ENCODE measurements around the gene NRN1. TPM values are rescaled to one million over a fixed set of nuclear protein-coding genes. Genes with fewer than 3 reads are reported as not detected.

NRN1 gene
- total RNA-seq, 4 donors from 2014 or later, result 3.9 to 19.5 (median 12.0) TPM

DNA sequence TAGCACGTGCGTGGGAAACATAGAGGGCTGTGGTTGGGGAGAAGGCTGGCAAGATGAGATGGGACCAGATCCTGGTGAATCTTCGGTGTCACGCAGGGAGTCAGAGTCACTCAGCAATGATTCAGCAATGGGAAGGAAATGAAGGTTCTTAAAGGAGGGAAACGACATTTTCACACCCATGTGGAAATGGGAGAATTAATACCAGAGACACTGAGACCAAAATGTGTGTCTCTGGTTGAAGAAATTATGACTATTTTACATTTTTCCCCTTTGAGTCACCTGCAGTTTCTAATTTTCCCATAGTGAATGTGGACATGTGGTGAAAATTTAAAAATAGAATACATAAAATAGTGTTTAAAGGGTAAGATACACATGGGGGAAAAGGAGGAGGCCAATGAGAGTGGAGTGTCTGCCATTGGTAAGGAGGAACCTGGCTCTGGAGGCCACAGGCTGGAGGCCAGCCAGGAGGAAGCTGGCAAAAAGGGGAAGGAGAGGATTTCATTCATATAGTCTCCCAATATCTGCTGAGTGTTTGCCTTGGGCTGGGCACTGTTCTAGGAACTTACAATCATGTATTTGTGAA lies 17.5 kb downstream of the NRN1 start:
- no peak overlapping the region for H3K4me3 ChIP-seq (ENCODE audit: low read depth, poor library complexity, severe bottlenecking)
- DNase-seq (ENCODE audit: low spot score in 2 of 2), result peak in 1 of 2 donors; percentile 81
- intact Hi-C loops (cut with DNase I; ENCODE audit: low total_unique reads), result no loop called here
- TF ChIP-seq POLR2A (IDR thresholded peaks at IDR 0.05), result no peak
- TF ChIP-seq, protein P1, sequence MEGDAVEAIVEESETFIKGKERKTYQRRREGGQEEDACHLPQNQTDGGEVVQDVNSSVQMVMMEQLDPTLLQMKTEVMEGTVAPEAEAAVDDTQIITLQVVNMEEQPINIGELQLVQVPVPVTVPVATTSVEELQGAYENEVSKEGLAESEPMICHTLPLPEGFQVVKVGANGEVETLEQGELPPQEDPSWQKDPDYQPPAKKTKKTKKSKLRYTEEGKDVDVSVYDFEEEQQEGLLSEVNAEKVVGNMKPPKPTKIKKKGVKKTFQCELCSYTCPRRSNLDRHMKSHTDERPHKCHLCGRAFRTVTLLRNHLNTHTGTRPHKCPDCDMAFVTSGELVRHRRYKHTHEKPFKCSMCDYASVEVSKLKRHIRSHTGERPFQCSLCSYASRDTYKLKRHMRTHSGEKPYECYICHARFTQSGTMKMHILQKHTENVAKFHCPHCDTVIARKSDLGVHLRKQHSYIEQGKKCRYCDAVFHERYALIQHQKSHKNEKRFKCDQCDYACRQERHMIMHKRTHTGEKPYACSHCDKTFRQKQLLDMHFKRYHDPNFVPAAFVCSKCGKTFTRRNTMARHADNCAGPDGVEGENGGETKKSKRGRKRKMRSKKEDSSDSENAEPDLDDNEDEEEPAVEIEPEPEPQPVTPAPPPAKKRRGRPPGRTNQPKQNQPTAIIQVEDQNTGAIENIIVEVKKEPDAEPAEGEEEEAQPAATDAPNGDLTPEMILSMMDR (IDR thresholded peaks at IDR 0.05), result no peak
- 72 to 85% methylated on average over 5 of the region's 5 CpGs for WGBS, 2 donors

DNA sequence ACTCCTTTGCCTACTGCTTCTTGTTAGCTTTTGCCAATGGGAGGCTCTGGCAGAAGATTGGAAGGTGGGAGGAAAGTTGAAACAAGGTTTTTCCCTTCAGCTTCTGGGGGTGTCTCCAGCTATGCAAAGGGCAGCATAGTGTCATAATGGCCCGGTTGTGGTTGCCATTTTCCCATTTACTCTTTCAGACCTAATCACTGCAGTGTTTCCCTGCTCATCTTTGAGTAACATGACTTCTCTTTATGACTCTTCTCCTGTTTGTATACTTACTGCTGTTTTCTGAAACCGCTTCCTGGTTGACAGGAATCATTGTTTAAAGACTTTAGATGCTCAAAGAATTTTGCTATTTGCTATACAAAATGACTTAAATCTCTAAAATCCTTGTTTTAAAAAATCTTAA lies 19.9 kb downstream of the NRN1 start:
- intact Hi-C loops (cut with DNase I; ENCODE audit: low total_unique reads), result no loop called here
- DNase-seq (ENCODE audit: low spot score in 2 of 2), result no peak
- no peak overlapping the region for H3K4me3 ChIP-seq (ENCODE audit: low read depth, poor library complexity, severe bottlenecking)
- TF ChIP-seq, protein P1 (IDR thresholded peaks at IDR 0.05), result no peak
- no peak for TF ChIP-seq POLR2A (IDR thresholded peaks at IDR 0.05)
- 45 to 79% methylated on average over 2 of the region's 2 CpGs for WGBS, 2 donors

DNA sequence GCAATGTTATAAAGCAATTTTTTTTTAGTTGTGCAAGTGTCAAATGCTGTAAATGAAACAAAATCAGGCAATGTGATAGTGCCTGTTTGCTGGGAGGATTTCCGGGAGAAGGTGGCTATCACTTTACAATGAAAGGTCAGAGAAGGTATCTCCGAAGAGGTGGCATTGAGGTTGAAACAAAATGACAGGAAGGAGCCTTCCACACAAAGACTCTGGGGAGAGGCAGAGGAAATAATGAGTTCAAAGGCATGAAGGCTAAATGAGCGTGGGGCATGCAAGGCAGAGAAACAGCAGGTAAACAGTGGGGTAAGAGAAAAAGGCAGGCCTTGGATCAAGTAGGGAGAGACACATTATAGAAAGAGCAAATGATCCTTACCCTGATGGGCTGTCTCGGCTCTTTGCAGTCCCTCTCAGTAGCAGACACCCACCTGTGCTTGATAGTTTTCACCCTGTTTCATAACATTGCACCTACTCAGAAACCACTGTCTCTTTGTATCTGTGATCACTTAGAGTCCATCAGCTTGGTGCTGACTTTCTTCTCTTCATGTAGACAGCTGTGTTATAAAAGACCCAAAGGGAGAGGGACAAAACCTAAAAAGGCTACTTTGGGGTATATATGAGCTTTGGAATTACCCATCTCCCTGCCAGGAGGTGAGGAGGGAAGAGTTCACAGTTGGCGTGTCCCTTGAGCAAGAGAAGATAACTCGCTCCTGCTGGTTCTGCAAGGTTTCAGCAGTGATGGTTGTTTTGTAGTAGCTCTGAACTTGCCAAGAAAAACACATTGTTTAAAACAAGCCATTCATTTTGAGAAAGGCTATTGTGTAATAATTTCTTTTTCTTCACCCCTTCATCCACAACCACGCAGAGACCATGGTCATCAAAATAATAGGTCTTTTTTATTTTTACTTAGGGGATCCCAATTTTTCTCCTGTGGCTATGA lies 22.3 kb downstream of the NRN1 start:
- intact Hi-C loops (cut with DNase I; ENCODE audit: low total_unique reads), result no loop called here

DNA sequence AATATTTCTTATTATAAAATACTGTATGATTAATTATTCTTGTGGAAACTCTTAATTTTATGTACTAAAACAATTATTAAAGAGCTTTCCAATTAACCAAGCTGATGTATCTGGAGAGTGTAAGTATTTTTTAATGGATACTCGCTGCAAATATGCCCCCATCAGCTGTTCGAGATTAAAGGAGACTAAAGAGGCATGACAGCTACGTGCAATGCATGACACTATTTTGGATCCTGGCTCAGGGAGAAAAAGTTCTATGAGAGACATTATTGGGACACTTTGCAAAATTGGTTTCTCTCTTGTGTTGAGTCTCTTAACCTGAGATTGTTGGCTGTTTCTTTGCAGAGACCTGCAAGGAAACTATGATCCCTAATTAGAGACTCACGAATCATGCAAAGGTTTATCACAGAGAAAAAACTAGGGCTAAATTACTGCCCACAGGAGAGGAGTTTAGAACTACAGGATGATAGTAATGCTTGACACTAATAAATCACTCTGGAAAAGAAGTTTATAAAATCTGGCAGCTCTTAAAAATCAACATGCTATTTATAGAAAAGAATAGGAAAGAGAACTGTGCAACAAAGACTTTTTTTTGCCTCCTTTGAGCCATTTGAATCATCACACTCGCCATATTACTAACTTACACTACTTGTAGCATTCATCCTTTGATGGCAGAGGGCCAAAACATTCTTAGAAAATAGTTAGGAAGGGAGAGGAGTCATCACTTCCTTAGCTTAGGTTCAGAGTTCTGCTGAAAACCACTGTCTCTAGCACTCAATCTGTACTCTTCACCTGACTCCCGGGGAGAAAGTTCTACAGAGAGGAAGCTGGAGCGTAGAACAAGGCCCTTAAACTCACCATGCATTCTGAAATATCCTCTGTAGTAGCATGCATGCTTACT lies 25.3 kb downstream of the NRN1 start:
- WGBS, 2 donors, result 53 to 65% methylated on average over 7 of the region's 7 CpGs
- intact Hi-C loops (cut with DNase I; ENCODE audit: low total_unique reads), result no loop called here
- TF ChIP-seq, protein P1 (IDR thresholded peaks at IDR 0.05), result no peak
- no peak for DNase-seq (ENCODE audit: low spot score in 2 of 2)
- H3K4me3 ChIP-seq (ENCODE audit: low read depth, poor library complexity, severe bottlenecking), result no peak overlapping the region

More for the DNA sequence above, 22.3 kb downstream of the NRN1 start:
- no peak overlapping the region for H3K4me3 ChIP-seq (ENCODE audit: low read depth, poor library complexity, severe bottlenecking)
- DNase-seq (ENCODE audit: low spot score in 2 of 2), result no peak
- WGBS, 2 donors, result 69 to 73% methylated on average over 7 of the region's 7 CpGs
- TF ChIP-seq, protein P1 (IDR thresholded peaks at IDR 0.05), result no peak
- TF ChIP-seq POLR2A (IDR thresholded peaks at IDR 0.05), result no peak

DNA sequence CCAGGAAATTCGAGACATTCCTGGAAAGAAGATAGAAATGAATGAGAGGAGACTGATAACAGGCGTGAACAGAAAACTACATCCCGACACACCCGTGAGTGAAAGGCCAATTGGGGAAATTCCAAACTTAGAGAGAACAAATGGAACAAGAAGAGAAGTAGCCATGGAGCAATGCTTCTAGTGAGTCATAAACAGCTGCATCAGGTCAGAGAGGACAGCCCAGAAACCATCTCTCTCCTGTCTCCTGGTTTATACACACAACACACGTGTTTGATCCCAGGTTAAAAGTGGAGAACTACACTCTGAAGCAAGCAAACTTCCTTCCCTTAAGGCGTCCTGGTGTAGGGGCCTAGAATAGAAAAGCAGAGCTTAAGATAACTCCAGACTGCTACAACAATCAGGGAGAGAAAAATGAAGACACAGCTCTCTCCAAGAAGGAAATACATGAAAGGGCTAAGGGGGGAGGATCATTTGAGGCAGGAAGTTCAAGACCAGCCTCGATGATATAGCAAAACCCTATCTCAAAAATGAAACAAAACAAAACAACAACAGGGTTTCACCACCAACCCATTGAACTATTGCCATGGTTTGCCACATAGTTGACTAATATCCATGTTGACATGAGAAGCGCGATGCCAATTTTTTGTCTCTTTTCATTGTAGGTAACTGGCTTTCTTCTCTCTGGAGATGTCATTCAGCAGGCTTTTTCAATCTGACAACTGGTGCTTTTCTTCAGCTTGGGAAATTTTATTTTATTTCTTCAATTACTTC lies 26.9 kb downstream of the NRN1 start:
- intact Hi-C loops (cut with DNase I; ENCODE audit: low total_unique reads), result no loop called here
- DNase-seq (ENCODE audit: low spot score in 2 of 2), result peak in 1 of 2 donors; percentile 54
- TF ChIP-seq POLR2A (IDR thresholded peaks at IDR 0.05), result no peak
- TF ChIP-seq, protein P1 (IDR thresholded peaks at IDR 0.05), result no peak
- no peak overlapping the region for H3K4me3 ChIP-seq (ENCODE audit: low read depth, poor library complexity, severe bottlenecking)
- 35 to 36% methylated on average over 9 of the region's 9 CpGs for WGBS, 2 donors

Data from lower leg skin (tissue), 4 donors.